Smooth muscle cell (in vitro differentiated cells): ENCODE results near the gene HLF. TPM values are rescaled to one million over a fixed set of nuclear protein-coding genes. Genes with fewer than 3 reads are reported as not detected.

Source experiments
- DNase-seq: peaks from one replicate; lab custom pipeline; 2025; ENCODE audit not compliant: unreplicated experiment; lab: John Stamatoyannopoulos, UW
- H2AFZ ChIP-seq: fragments of 200-600 bp; sonication (generic); 2 replicates; pipeline ENCODE4 v1.6.0; 2016; ENCODE audit warnings: antibody characterized with exemption, low read depth, mild to moderate bottlenecking
- H3F3A ChIP-seq: fragments of 200-600 bp; sonication (generic); 2 replicates; pipeline ENCODE4 v1.6.0; 2017; ENCODE audit warnings: antibody characterized with exemption, low read depth
- H3K27ac ChIP-seq: fragments of 200-600 bp; sonication (generic); 2 replicates; pipeline ENCODE4 v1.5.1; 2016; ENCODE audit warnings: low read depth, mild to moderate bottlenecking
- H3K27me3 ChIP-seq: fragments of 200-600 bp; sonication (generic); 2 replicates; pipeline ENCODE4 v1.6.1; 2016; ENCODE audit warnings: low read depth, mild to moderate bottlenecking
- H3K36me3 ChIP-seq: fragments of 200-600 bp; sonication (generic); 2 replicates; pipeline ENCODE4 v1.5.1; 2016; ENCODE audit warnings: low read depth
- H3K4me1 ChIP-seq: fragments of 200-600 bp; sonication (generic); 2 replicates; pipeline ENCODE4 v1.5.1; 2016; ENCODE audit warnings: low read depth
- H3K4me2 ChIP-seq: fragments of 200-600 bp; sonication (generic); 2 replicates; pipeline ENCODE4 v1.6.0; 2016; ENCODE audit warnings: mild to moderate bottlenecking
- H3K4me3 ChIP-seq: fragments of 200-600 bp; sonication (generic); 2 replicates; pipeline ENCODE4 v1.5.1; 2016; ENCODE audit warnings: mild to moderate bottlenecking
- H3K79me2 ChIP-seq: fragments of 200-600 bp; sonication (generic); 2 replicates; pipeline ENCODE4 v1.6.0; 2016; ENCODE audit warnings: low read depth, mild to moderate bottlenecking
- H3K9ac ChIP-seq: fragments of 200-600 bp; sonication (generic); 2 replicates; pipeline ENCODE4 v1.6.0; 2016; ENCODE audit warnings: low read depth
- H3K9me3 ChIP-seq: fragments of 200-600 bp; sonication (generic); replicated peaks from 2 replicates; pipeline ENCODE4 v1.5.1; 2016; ENCODE audit warnings: low read depth
- H4K20me1 ChIP-seq: fragments of 200-600 bp; sonication (generic); 2 replicates; pipeline ENCODE4 v1.6.0; 2016; ENCODE audit warnings: low read depth
- WGBS: methylation state at CpG from one replicate; pipeline ENCODE4 v1.1.7; 2016; ENCODE audit warnings: low lambda C conversion rate; 5-methylcytosine and 5-hydroxymethylcytosine counted together
- polyA plus RNA-seq: library from polyadenylated mRNA; unstranded; fragments of >200 nt; fragmentation: Nextera tagmentation; extraction: Ambion mirVana; gene quantifications from 2 replicates; pipeline ENCODE4 v1.2.1, GENCODE V29; 2016
- total RNA-seq: library from RNA; depleted of rRNA; stranded (reverse); fragments of >200 nt; gene quantifications from 2 replicates; pipeline ENCODE4 v1.2.3, GENCODE V29; 2014
- TF ChIP-seq, protein P1 (sequence below): fragments of 200-600 bp; sonication (generic); IDR thresholded peaks from 2 replicates; pipeline ENCODE4 v1.5.1; 2017; ENCODE audit warnings: borderline replicate concordance, mild to moderate bottlenecking, antibody characterized with exemption; ENCODE audit not compliant: insufficient read depth, poor library complexity, severe bottlenecking

Gene HLF
- total and polyA plus RNA-seq, 2 experiments from 2014 or later, result 0.19 TPM; not detected in 1

DNA sequence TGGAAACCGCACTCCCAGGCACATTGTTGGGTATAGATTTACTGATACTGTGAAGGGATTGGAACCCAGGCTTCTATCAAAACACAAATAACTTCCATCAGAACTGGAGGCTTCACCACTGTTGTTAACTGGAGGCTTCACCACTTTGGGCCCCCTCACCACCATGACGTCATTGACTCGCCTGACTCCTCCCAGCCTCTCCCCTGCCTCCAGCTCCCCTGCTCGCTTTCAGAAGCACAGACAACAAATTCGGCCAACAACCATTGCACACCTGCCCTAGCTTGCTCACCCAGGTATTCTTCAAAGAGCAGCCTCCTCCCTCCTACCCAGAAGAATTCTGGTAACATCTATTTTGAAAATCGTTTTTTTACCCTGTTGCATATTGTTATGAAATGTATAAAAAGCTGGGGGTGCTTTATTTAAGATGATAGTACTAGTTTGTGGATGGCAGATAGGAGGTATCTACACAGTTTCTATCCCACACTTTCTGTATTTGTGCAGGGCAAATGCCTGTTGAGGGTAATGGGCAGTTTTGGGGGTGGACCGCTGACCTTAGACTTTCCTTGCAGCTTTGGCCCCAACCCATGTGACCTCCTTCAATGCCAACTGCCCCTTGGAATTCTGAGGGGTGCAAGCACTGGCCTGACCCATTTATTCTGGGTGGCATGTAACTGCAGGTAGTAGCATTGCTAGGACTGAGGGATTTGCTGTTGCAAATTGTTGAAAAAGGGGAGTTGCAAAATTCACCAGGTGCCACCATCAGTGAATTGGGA, 54.1 kb downstream of the HLF start:
- H3K4me1 ChIP-seq, result no peaks in the 10 kb centered on the region
- H3K4me3 ChIP-seq, result no peak overlapping the region
- H3K27ac ChIP-seq, result no peak overlapping the region
- H3F3A ChIP-seq, result no peaks in the 10 kb centered on the region
- no peak overlapping the region for H3K9ac ChIP-seq
- H3K9me3 ChIP-seq, result no peaks in the 10 kb centered on the region
- H3K27me3 ChIP-seq, result no peaks in the 10 kb centered on the region
- no peak for DNase-seq
- no peak overlapping the region for H2AFZ ChIP-seq
- H3K79me2 ChIP-seq, result no peaks in the 10 kb centered on the region
- no peaks in the 10 kb centered on the region for H3K36me3 ChIP-seq
- WGBS, result 85% methylated on average over 7 of the region's 7 CpGs
- TF ChIP-seq, protein P1, sequence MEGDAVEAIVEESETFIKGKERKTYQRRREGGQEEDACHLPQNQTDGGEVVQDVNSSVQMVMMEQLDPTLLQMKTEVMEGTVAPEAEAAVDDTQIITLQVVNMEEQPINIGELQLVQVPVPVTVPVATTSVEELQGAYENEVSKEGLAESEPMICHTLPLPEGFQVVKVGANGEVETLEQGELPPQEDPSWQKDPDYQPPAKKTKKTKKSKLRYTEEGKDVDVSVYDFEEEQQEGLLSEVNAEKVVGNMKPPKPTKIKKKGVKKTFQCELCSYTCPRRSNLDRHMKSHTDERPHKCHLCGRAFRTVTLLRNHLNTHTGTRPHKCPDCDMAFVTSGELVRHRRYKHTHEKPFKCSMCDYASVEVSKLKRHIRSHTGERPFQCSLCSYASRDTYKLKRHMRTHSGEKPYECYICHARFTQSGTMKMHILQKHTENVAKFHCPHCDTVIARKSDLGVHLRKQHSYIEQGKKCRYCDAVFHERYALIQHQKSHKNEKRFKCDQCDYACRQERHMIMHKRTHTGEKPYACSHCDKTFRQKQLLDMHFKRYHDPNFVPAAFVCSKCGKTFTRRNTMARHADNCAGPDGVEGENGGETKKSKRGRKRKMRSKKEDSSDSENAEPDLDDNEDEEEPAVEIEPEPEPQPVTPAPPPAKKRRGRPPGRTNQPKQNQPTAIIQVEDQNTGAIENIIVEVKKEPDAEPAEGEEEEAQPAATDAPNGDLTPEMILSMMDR, result no peak
- H4K20me1 ChIP-seq, result no peaks in the 10 kb centered on the region
- no peak overlapping the region for H3K4me2 ChIP-seq

DNA sequence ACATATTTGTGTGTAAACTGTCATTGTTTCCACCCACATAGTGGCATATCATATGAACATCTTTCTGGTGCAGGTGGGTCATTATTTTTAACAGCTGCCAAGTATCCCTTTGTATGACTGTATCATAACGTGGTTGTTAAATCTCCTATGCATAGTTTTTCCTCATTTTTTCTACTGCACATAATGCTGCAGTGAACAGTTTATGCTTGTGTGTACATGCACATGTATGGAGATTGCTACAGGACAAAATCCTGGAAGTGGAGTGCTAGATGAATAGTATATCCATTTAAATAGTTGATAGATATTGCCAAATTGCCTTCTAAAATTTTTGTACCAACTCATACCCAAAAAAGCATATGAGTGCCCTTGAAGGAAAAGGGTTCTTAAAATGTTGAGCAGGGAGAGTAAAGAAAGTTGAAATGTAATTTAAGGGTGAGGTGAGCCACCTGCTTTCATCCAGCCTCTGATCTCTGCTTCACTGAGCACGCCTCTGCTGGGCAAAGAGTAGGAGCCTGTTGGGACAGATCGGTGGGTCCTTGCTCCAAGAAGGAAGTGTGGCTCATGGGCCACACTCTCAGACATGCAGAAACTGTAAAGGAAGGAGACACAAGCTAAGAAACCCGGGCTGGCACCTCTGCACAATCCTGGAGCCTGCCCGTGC, 55.3 kb downstream of the HLF start:
- no peaks in the 10 kb centered on the region for H3K79me2 ChIP-seq
- DNase-seq, result no peak
- H3K4me2 ChIP-seq, result no peak overlapping the region
- no peaks in the 10 kb centered on the region for H3K9me3 ChIP-seq
- no peaks in the 10 kb centered on the region for H3K36me3 ChIP-seq
- 87% methylated on average over 5 of the region's 5 CpGs for WGBS
- no peak overlapping the region for H3K27ac ChIP-seq
- no peak overlapping the region for H3K9ac ChIP-seq
- H2AFZ ChIP-seq, result no peak overlapping the region
- H4K20me1 ChIP-seq, result no peaks in the 10 kb centered on the region
- no peak overlapping the region for H3K4me3 ChIP-seq
- H3K4me1 ChIP-seq, result no peaks in the 10 kb centered on the region
- TF ChIP-seq, protein P1, result no peak
- no peaks in the 10 kb centered on the region for H3K27me3 ChIP-seq
- no peaks in the 10 kb centered on the region for H3F3A ChIP-seq

DNA sequence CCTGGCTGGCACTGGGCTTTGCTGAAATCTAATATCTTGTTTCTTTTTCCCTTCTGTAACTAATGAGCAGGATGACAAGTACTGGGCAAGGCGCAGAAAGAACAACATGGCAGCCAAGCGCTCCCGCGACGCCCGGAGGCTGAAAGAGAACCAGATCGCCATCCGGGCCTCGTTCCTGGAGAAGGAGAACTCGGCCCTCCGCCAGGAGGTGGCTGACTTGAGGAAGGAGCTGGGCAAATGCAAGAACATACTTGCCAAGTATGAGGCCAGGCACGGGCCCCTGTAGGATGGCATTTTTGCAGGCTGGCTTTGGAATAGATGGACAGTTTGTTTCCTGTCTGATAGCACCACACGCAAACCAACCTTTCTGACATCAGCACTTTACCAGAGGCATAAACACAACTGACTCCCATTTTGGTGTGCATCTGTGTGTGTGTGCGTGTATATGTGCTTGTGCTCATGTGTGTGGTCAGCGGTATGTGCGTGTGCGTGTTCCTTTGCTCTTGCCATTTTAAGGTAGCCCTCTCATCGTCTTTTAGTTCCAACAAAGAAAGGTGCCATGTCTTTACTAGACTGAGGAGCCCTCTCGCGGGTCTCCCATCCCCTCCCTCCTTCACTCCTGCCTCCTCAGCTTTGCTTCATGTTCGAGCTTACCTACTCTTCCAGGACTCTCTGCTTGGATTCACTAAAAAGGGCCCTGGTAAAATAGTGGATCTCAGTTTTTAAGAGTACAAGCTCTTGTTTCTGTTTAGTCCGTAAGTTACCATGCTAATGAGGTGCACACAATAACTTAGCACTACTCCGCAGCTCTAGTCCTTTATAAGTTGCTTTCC, 56.0 kb downstream of the HLF start:
- H3K79me2 ChIP-seq, result no peaks in the 10 kb centered on the region
- no peaks in the 10 kb centered on the region for H4K20me1 ChIP-seq
- no peak overlapping the region for H2AFZ ChIP-seq
- no peak overlapping the region for H3K4me3 ChIP-seq
- no peak for DNase-seq
- H3K27ac ChIP-seq, result no peak overlapping the region
- H3K9me3 ChIP-seq, result no peaks in the 10 kb centered on the region
- peak overlapping the region; percentile 51 for H3K4me2 ChIP-seq
- TF ChIP-seq, protein P1, result no peak
- no peaks in the 10 kb centered on the region for H3K36me3 ChIP-seq
- WGBS, result 95% methylated on average over 23 of the region's 23 CpGs
- H3K4me1 ChIP-seq, result no peaks in the 10 kb centered on the region
- no peaks in the 10 kb centered on the region for H3F3A ChIP-seq
- H3K9ac ChIP-seq, result no peak overlapping the region
- no peaks in the 10 kb centered on the region for H3K27me3 ChIP-seq
